LNCAP (cell line): ENCODE results near the gene HHIP.

ENCODE experiments used
- TF ChIP-seq, protein P1 (sequence below): fragments of 450-650 bp; IDR thresholded peaks from 2 replicates; pipeline ENCODE4 v1.5.1; 2017; ENCODE audit warnings: mild to moderate bottlenecking

The HHIP gene

DNA sequence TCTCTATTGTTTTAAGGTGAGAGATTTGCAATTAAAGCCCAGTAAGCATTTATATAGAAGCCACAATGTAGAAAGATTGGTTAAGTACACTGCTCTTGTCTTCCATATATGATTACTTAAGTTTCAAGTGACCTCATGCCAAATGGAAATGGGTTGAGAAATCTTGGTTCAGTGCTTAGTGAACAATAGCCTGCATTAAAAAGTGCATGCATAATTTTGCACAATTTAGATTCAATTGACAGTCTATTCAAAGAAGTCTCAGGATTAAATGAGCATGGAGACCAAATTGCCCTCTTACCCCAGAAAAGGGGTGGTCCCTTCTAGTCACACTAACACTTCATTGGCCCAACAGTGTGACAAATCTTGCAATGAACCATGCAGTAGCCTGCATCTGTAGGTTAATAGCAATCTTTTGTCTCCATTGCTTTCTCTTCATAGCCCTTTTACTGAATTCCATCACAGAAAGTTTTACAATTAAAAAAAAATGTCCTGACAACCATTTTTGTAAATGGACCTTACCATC, 93.6 kb downstream of the HHIP start:
- TF ChIP-seq, protein P1, sequence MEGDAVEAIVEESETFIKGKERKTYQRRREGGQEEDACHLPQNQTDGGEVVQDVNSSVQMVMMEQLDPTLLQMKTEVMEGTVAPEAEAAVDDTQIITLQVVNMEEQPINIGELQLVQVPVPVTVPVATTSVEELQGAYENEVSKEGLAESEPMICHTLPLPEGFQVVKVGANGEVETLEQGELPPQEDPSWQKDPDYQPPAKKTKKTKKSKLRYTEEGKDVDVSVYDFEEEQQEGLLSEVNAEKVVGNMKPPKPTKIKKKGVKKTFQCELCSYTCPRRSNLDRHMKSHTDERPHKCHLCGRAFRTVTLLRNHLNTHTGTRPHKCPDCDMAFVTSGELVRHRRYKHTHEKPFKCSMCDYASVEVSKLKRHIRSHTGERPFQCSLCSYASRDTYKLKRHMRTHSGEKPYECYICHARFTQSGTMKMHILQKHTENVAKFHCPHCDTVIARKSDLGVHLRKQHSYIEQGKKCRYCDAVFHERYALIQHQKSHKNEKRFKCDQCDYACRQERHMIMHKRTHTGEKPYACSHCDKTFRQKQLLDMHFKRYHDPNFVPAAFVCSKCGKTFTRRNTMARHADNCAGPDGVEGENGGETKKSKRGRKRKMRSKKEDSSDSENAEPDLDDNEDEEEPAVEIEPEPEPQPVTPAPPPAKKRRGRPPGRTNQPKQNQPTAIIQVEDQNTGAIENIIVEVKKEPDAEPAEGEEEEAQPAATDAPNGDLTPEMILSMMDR, result no peak

DNA sequence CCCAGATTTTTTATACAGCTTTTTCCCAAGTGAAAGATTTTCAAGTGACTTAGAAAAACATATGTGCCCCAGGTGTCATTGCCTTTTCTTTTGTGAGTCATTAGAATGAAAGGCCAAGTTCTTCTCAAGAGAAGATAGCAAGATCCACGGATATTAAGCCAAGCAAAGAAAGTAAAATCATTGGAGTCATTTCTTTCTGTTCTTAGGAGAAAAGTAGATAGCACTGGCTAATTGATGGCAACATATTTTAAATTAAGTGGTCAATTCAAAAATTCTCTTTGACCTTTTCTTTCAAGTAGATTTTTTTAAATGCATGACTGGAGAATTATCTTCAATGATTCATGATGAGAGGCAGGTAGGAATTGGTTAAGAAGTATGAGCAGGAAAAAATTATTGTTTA, 94.4 kb downstream of the HHIP start:
- TF ChIP-seq, protein P1, result no peak

DNA sequence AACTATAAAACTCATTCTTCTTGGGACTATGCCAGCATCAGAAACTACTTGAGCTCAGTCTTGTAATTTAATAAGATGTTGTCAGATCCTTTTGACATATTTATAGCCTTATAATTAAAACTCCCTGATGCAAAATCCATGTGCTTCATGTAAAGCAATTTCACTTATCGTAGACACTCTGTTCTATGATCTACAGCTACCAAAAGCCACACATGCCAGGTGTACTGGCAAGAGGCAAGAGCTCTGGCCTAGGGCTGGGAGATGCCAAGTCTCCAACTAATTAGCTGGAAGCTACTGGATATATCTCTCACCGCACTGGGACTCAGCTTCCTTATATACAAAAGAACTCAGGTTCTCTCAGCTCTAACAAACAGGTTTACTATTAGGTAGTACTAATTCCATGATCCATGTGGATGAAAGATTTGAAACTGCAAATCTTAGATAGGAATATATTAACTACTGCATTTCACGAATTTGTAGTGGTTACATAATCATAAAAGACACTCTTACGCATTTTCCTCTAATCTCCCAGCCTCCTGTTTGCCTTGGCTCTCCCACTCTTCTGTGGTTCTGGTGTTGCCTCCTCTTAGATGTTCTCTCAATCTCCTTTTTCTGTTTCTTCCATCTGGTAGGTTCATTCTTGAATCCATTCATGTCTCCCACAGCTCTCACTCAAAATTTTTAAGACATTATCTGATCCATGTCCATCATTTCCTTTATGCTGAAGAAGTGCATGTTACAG, 103.0 kb downstream of the HHIP start:
- TF ChIP-seq, protein P1, result no peak

DNA sequence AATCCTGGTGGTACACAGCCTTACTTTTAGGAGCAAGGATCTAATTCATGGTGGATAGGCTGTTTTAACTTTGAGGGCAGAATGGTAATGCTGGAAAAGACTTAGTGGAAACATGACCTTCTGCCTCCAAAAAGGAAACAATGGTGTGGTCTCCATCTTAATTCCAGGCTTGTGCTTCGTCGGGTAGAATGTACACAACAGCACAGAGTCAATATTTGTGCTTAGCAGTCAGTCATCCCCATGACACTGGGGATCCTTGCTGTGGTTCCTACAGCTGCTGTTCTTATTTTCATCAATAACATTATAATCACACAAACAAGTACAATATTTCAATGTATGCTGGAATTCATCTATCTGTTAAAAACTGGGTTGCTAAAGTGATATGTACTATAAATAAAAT, 104.4 kb downstream of the HHIP start:
- TF ChIP-seq, protein P1, result no peak

DNA sequence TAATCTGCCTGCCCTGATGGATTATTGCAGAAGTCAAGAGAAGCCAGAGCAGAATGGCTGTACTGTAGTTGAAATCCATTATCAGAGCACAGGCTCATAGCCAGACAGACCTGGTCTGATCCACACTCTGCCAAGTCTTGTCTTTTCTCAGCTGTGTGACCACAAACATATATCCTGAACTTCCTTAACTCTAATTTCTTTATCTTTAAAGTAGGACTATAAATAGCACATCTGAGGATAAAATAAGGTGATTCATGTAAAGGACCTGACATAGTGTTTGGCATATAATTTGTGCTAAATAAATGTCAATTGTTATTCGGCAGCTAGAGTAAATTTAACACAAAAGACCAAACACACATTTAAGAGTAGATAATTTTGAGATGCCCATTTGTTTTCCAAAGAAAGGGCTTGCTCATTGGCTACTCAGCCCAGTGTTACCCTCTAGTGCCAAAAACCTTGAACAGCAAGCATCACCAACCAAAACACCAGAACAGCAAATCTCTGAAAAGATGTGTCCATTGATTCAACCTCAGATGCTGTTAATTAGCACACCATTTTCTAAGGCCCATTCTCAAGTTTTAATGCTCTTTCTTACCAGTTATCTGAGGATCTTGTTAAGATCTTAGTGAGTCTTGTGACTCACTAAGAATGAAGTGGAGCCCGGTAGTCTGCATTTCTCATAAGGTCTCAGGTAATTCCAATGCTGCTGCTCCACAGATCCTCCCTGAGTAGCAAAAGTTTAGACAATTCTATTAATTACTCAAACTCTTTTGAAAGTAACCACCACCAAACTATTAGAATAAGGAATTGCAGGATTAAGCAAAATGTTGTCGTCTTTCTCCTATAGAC, 108.8 kb downstream of the HHIP start:
- TF ChIP-seq, protein P1, result peak; percentile 44

DNA sequence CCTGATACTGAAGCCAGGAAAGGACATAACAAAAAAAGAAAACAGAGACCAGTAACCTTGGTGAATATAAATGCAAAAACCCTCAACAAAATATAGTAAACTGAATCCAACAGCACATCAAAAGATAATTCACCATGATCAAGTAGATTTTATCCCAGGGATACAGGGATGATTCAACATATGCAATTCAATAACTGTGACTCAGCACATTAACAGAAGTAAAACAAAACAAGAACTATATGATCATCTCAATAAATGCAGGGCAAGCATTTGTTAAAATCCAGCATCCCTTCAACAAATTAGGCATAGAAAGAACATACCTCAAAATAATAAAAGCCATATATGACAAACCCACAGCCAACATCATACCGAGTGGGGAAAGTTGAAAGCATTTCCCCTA, 112.0 kb downstream of the HHIP start:
- TF ChIP-seq, protein P1, result no peak

DNA sequence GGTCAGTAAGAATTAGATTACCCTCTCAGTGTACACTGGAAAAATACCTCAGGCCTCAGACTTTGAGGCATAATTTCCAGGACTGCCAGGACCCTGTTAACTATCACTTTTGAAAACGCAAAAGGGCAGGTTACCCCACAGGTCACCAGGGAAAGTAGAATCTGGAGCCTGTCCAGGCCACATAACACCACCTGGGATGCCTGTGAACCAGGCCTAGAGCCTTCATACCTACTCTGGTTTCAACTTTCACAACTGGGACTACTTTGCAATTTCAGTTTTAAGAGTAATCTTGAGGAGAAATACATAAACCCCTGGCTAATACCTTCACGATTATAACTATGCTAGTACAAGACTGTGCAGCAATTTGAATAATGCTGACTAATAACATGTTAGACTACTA, 132.4 kb downstream of the HHIP start:
- TF ChIP-seq, protein P1, result no peak
